BE2C (cell line): ENCODE data around the gene XKR7.

Experiments
- DNase-seq: peaks from one replicate; pipeline ENCODE4 v3.0.0-alpha.2; 2020
- H3K27me3 ChIP-seq: fragments of 250-450 bp; sonication (Bioruptor Pico); 2 replicates; pipeline ENCODE4 v1.5.1; 2020; ENCODE audit warnings: mild to moderate bottlenecking
- H3K36me3 ChIP-seq: fragments of 250-450 bp; sonication (Bioruptor Pico); 2 replicates; pipeline ENCODE4 v1.5.1; 2020; ENCODE audit warnings: mild to moderate bottlenecking
- H3K4me1 ChIP-seq: fragments of 250-450 bp; sonication (Bioruptor Pico); 2 replicates; pipeline ENCODE4 v1.5.1; 2020
- H3K4me3 ChIP-seq: 2 replicates; pipeline ENCODE4 v1.5.1; 2011; ENCODE audit warnings: low read depth, low read length
- H3K9me3 ChIP-seq: fragments of 250-450 bp; sonication (Bioruptor Pico); 2 replicates; pipeline ENCODE4 v1.5.1; 2020
- TF ChIP-seq, protein P1 (sequence below): IDR thresholded peaks from 2 replicates; pipeline ENCODE4 v1.5.1; 2012; ENCODE audit warnings: mild to moderate bottlenecking, low read depth, low read length

Gene XKR7

DNA sequence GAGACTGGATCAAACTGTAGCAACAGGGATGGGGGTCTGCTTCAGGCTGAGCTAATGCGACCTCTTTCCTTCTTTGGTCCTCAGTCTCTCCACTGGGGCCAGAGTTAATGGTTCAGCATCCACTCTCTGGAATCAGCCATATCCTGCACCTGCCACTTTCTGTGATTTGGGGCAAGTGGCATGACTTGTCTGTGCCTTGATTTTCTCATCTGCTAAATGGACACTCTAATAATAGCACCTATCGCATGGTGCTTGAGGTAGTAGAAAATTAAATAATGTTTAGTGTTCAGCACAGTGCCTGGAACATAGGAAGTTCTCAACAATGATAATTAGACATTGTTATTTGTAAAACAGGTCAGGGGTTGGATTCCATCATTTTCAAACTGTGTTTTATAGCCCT is 6.3 kb downstream of the XKR7 start:
- H3K4me3 ChIP-seq = no peak overlapping the region

DNA sequence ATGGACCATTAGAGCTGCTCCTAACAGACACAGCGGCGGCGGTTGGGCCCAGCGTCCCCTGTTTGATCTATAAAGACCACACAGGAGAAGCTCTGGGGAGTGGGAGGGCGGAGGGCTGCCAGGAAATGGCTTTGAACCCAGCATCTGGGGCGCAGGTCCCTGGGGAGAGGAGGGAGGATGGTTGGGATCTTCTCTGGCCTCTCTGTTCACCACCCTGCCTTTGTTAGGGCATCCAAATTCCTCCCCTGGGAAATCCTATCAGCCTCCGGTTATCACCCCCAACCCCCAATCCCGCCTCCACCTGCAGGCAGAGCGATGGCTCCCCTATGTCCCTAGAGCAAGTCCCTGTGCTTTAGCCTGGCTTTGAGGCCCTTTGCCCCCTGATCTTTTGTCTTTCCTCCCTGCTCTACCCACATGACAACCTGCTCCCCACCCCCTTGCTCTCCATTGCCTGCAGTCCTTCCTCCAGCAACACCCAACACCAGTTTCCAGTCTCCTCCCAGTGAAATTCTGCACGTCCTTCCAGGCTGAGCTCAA is 7.1 kb downstream of the XKR7 start:
- Histone ChIP-seq H3K4me3 (peak overlapping the region; percentile 18), H3K9me3 (no peaks in the 10 kb centered on the region), H3K4me1 (peaks cover 11% of the 10 kb centered on the region), H3K27me3 (no peaks in the 10 kb centered on the region), H3K36me3 (no peaks in the 10 kb centered on the region)
- DNase-seq = peak; percentile 69
- TF ChIP-seq, protein P1, sequence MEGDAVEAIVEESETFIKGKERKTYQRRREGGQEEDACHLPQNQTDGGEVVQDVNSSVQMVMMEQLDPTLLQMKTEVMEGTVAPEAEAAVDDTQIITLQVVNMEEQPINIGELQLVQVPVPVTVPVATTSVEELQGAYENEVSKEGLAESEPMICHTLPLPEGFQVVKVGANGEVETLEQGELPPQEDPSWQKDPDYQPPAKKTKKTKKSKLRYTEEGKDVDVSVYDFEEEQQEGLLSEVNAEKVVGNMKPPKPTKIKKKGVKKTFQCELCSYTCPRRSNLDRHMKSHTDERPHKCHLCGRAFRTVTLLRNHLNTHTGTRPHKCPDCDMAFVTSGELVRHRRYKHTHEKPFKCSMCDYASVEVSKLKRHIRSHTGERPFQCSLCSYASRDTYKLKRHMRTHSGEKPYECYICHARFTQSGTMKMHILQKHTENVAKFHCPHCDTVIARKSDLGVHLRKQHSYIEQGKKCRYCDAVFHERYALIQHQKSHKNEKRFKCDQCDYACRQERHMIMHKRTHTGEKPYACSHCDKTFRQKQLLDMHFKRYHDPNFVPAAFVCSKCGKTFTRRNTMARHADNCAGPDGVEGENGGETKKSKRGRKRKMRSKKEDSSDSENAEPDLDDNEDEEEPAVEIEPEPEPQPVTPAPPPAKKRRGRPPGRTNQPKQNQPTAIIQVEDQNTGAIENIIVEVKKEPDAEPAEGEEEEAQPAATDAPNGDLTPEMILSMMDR = no peak

More for the DNA sequence above, 6.3 kb downstream of the XKR7 start:
- Histone ChIP-seq H3K36me3 (no peaks in the 10 kb centered on the region), H3K4me1 (peaks cover 11% of the 10 kb centered on the region), H3K27me3 (no peaks in the 10 kb centered on the region), H3K9me3 (no peaks in the 10 kb centered on the region)
- TF ChIP-seq, protein P1 = no peak
- no peak for DNase-seq

DNA sequence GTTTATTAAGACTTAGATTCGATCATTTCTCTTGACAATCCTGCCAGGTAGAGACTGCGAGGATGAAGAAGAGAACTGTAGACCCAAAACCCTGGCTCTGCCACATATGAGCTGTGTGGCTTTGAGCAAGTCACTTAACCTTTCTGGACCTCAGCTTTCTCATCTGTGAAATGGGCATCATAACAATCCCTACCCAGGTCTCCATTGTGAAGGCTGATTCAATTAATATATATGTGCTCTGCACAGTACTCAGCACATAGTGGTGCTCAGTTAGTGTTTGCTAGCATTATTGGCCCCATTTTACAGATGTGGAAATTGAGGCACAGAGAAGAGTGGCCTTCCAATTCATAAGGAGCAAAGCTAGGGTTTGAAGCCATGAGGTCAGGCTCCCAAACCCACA is 7.9 kb downstream of the XKR7 start:
- no peaks in the 10 kb centered on the region for H3K9me3 ChIP-seq
- no peaks in the 10 kb centered on the region for H3K27me3 ChIP-seq
- TF ChIP-seq, protein P1 = no peak
- no peaks in the 10 kb centered on the region for H3K36me3 ChIP-seq
- no peak overlapping the region for H3K4me3 ChIP-seq
- peaks cover 8% of the 10 kb centered on the region; the same call in 1 of the 2 replicates for H3K4me1 ChIP-seq
- no peak for DNase-seq

DNA sequence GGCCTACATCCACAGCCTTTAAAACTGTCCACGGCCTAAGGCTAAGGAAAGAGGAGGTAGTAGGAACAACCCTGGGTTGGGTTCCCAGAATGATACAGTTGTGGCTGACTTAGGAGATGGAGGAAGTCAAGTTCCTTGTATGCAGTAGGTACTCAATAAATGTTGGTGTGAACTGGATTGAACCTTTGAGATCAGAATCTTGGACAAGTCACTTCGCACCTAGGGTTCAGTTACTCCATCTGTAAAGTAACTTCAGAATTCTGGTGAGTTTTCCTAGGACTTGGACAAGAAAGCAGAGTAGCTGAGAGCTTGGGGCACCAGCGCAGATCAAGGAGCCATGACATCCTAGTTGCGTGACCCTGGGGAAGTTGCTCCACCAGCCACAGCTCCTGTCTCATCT is 9.1 kb downstream of the XKR7 start:
- H3K4me3 ChIP-seq = no peak overlapping the region
- no peak for DNase-seq
- H3K36me3 ChIP-seq = peaks cover 3% of the 10 kb centered on the region; the same call in 1 of the 2 replicates
- TF ChIP-seq, protein P1 = no peak
- H3K4me1 ChIP-seq = peaks cover 7% of the 10 kb centered on the region; the same call in 1 of the 2 replicates
- no peaks in the 10 kb centered on the region for H3K9me3 ChIP-seq
- H3K27me3 ChIP-seq = no peaks in the 10 kb centered on the region

DNA sequence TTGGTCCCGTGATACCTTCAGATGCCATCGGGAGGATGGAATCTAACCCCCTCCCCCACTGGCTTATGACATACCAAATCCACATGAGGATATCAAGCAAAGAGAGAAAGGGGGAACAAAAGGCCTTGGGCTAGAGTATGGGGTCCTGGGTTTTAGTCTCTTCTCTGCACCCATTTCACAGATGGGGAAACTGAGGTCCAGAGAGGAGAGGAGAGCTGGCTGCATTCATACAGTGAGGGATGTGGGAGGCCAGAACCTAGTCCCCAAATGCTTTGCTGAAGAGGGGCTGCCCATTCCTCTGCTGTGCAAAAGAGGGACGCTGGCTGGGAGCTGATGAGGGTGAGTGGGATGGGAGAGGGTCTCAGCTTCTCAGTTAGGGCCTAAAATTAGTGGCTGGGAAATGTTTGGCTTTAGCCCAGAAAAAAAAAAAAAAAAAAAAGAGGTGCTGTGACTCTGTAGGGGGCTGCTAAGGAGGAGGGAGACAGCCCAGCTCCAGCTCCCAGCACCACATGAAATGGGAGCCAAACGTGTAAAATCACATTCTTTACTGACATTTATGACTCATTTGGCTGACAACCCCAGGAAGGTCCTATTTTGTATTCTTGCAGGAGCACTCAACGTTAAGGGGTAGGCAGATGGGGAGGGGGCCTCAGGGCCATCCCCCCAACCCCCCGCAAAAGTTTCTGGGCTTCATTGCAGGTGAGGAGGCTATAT is 11.9 kb downstream of the XKR7 start:
- DNase-seq = no peak
- H3K4me1 ChIP-seq = no peaks in the 10 kb centered on the region; the same call in 1 of the 2 replicates
- H3K27me3 ChIP-seq = no peaks in the 10 kb centered on the region
- peaks cover 4% of the 10 kb centered on the region; the same call in 1 of the 2 replicates for H3K36me3 ChIP-seq
- H3K9me3 ChIP-seq = no peaks in the 10 kb centered on the region
- H3K4me3 ChIP-seq = no peak overlapping the region
- TF ChIP-seq, protein P1 = no peak

DNA sequence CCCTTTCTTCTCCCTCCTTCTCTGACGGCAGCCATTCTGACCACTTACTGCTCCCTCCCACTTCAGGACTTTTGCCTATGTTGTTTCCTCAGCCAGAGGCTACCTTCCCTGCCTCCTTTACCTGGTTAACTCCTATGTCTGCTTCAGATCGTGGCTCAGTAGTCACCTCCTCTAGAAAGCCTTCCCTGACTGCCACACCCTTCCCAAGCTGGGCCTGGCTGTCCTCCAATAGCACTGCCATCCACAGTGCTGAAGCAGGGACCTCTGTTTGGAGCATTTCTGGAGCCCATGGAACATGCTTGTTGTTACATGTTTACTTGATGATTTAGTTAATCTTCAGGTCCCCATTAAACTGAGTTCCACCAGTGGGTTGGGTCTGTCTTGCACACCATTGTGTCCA is 13.8 kb downstream of the XKR7 start:
- Histone ChIP-seq H3K4me3 (no peak overlapping the region), H3K36me3 (peaks cover 4% of the 10 kb centered on the region; the same call in 1 of the 2 replicates), H3K9me3 (no peaks in the 10 kb centered on the region), H3K27me3 (no peaks in the 10 kb centered on the region), H3K4me1 (no peaks in the 10 kb centered on the region)
- no peak for DNase-seq
- TF ChIP-seq, protein P1 = no peak
